Mesenchymal stem cell (in vitro differentiated cells and primary cell): ENCODE data around the gene OR2AG2.
A peak's percentile ranks its signal among the peaks of the same experiment; 100 is the strongest.

ENCODE experiments used
- DNase-seq: peaks from one replicate; pipeline ENCODE4 v3.0.0-alpha.2; 2013
- H2AFZ ChIP-seq: one replicate; pipeline ENCODE4 v1.6.1; 2013; ENCODE audit warnings: low read depth, mild to moderate bottlenecking, control low read depth, inconsistent platforms, low read length, moderate library complexity
- H2AK5ac ChIP-seq: 2 replicates; pipeline ENCODE4 v1.6.1; 2013; ENCODE audit warnings: low read length, moderate library complexity, mild to moderate bottlenecking, inconsistent platforms; ENCODE audit not compliant: severe bottlenecking
- H2BK120ac ChIP-seq: one replicate; pipeline ENCODE4 v1.6.1; 2013; ENCODE audit warnings: low read depth, mild to moderate bottlenecking, inconsistent platforms, low read length, moderate library complexity
- H2BK12ac ChIP-seq, 2 experiments: one replicate each; pipeline ENCODE4 v1.6.1; 2013; ENCODE audit warnings: inconsistent platforms in 2 of 2, low read length in 2 of 2, mild to moderate bottlenecking in 2 of 2, moderate library complexity in 2 of 2, control low read depth in 1 of 2
- H2BK15ac ChIP-seq: one replicate; pipeline ENCODE4 v1.6.1; 2013; ENCODE audit warnings: mild to moderate bottlenecking, low read depth, inconsistent platforms; ENCODE audit not compliant: poor library complexity, severe bottlenecking
- H2BK5ac ChIP-seq: 2 replicates; pipeline ENCODE4 v1.6.1; 2013; ENCODE audit warnings: low read depth, mild to moderate bottlenecking, low read length, control low read depth, inconsistent platforms; ENCODE audit not compliant: poor library complexity, severe bottlenecking
- H3K14ac ChIP-seq, 2 experiments: one replicate each; pipeline ENCODE4 v1.6.1; 2013; ENCODE audit warnings: inconsistent platforms in 2 of 2, low read length in 2 of 2, control low read depth in 1 of 2, mild to moderate bottlenecking in 1 of 2, moderate library complexity in 1 of 2
- H3K18ac ChIP-seq, 2 experiments: one replicate each; pipeline ENCODE4 v1.6.1; 2013; ENCODE audit warnings: inconsistent platforms in 2 of 2, low read length in 2 of 2, control low read depth in 1 of 2, low read depth in 1 of 2, mild to moderate bottlenecking in 1 of 2
- H3K23ac ChIP-seq, 2 experiments: one replicate each; pipeline ENCODE4 v1.6.1; 2013; ENCODE audit warnings: inconsistent platforms in 2 of 2, low read length in 2 of 2, mild to moderate bottlenecking in 2 of 2, moderate library complexity in 2 of 2, control low read depth in 1 of 2
- H3K27ac ChIP-seq: 2 replicates; pipeline ENCODE4 v1.5.1; 2013; ENCODE audit warnings: mild to moderate bottlenecking, moderate library complexity, low read length, control low read depth, inconsistent platforms; ENCODE audit not compliant: poor library complexity, severe bottlenecking
- H3K27me3 ChIP-seq, 2 experiments: 2 replicates each; pipeline versions ENCODE4 v1.6.1 to v1.7.0; 2013; ENCODE audit warnings: low read length in 2 of 2, mild to moderate bottlenecking in 2 of 2, moderate library complexity in 2 of 2, control low read depth in 1 of 2, inconsistent platforms in 1 of 2; ENCODE audit not compliant: control insufficient read depth in 1 of 2, insufficient read depth in 1 of 2
- H3K36me3 ChIP-seq, 2 experiments: 2 replicates each; pipeline versions ENCODE4 v1.6.1 to v1.7.0; 2013; ENCODE audit warnings: low read length in 2 of 2, control low read depth in 1 of 2, inconsistent platforms in 1 of 2, low read depth in 1 of 2, mild to moderate bottlenecking in 1 of 2; ENCODE audit not compliant: insufficient read depth in 2 of 2, control insufficient read depth in 1 of 2
- H3K4ac ChIP-seq, 2 experiments: one replicate each; pipeline ENCODE4 v1.6.1; 2013; ENCODE audit warnings: inconsistent platforms in 2 of 2, low read length in 2 of 2, mild to moderate bottlenecking in 2 of 2, moderate library complexity in 2 of 2, control low read depth in 1 of 2, low read depth in 1 of 2
- H3K4me1 ChIP-seq: 2 replicates; pipeline ENCODE4 v1.6.1; 2013; ENCODE audit warnings: low read depth, low read length, control low read depth; ENCODE audit not compliant: control insufficient read depth, insufficient read depth
- H3K4me2 ChIP-seq: 2 replicates; pipeline ENCODE4 v1.6.1; 2013; ENCODE audit warnings: low read length, mild to moderate bottlenecking, inconsistent platforms; ENCODE audit not compliant: poor library complexity, severe bottlenecking
- H3K4me3 ChIP-seq, 2 experiments: 2 replicates each; pipeline versions ENCODE4 v1.5.1 to v1.7.0; 2013; ENCODE audit warnings: low read length in 2 of 2, mild to moderate bottlenecking in 2 of 2, control low read depth in 1 of 2, low read depth in 1 of 2; ENCODE audit not compliant: insufficient read depth in 1 of 2
- H3K79me1 ChIP-seq: replicated peaks from 2 replicates; pipeline ENCODE4 v1.6.1; 2013; ENCODE audit warnings: mild to moderate bottlenecking, control low read depth, low read length, inconsistent platforms; ENCODE audit not compliant: poor library complexity, severe bottlenecking
- H3K9ac ChIP-seq: 2 replicates; pipeline ENCODE4 v1.7.0; 2013; ENCODE audit warnings: mild to moderate bottlenecking, low read length, moderate library complexity
- H3K9me3 ChIP-seq: 2 replicates; pipeline ENCODE4 v1.7.0; 2013; ENCODE audit warnings: mild to moderate bottlenecking, low read length; ENCODE audit not compliant: control insufficient read depth
- H4K8ac ChIP-seq: one replicate; pipeline ENCODE4 v1.6.1; 2013; ENCODE audit warnings: inconsistent platforms, mild to moderate bottlenecking, low read length, moderate library complexity
- H4K91ac ChIP-seq: one replicate; pipeline ENCODE4 v1.6.1; 2013; ENCODE audit warnings: mild to moderate bottlenecking, low read length, inconsistent platforms
- WGBS: methylation state at CpG from one replicate; pipeline ENCODE4 v1.1.7; 2013; ENCODE audit warnings: mixed read lengths; 5-methylcytosine and 5-hydroxymethylcytosine counted together

Gene OR2AG2

DNA sequence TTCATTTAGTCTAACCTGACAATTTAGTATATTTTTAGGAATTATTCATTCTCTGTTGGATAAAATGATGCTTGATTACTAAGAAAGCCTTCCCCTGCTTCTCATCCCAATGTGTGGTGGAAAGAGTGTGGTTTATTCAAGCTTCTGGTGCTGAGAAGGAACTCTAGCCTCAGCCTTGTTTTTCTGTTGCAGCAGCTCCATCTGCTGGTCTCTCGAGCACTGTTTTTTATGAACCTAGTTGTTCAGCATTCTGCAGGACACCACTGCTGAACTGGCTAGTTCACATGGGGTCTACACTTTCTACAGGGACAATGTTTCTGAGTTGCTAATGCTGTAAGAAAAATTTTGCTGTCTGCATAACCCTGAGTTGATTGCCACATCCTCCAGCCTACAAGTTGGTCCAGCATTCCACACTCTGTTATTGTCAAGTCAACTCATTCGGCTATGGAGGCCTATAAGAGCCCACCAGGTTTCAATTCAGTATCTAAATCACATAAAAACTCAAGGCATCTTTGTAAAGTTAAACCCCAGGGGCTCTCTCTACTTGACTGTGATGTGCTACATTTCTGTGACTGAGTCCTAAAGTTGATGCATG, 14.3 kb downstream of the OR2AG2 start:
- Histone ChIP-seq H3K27me3 (no peaks in the 10 kb centered on the region), H4K91ac (no peak overlapping the region), H3K4ac (no peak overlapping the region), H3K36me3 (no peaks in the 10 kb centered on the region), H2BK12ac (no peak overlapping the region), H3K4me2 (no peak overlapping the region), H3K23ac (no peak overlapping the region), H2BK15ac (no peak overlapping the region), H3K4me3 (no peak overlapping the region), H3K14ac (no peak overlapping the region), H2AFZ (no peak overlapping the region), H3K9me3 (no peaks in the 10 kb centered on the region), H2BK120ac (no peak overlapping the region), H3K18ac (no peak overlapping the region), H3K27ac (no peak overlapping the region), H4K8ac (no peak overlapping the region), H2AK5ac (no peak overlapping the region), H3K9ac (no peak overlapping the region), H2BK5ac (no peak overlapping the region), H3K79me1 (no peaks in the 10 kb centered on the region), H3K4me1 (no peaks in the 10 kb centered on the region)
- peak; percentile 62 for DNase-seq
- 0% methylated on average over 1 of the region's 2 CpGs for whole genome bisulfite sequencing

DNA sequence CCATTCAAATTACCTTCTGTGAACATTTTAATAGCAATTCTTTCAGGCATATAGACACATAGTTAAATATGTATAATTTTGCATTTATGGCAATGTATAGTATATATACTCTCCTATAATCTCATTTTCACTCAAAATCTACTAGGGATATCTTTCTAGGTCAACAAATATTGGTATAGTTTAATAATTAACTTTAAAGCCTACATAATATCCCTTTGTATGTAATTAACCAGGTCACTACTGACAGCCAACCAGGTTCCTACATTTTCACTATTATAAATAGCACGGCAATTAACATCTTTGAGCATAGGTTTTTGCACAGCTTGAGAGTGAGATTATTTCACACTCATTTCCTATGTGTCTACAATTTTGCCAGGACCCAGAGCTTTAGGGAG, 15.8 kb downstream of the OR2AG2 start:
- Histone ChIP-seq H3K27me3 (peaks cover 0 to 2% of the 10 kb centered on the region in 2 experiments), H3K9me3 (no peaks in the 10 kb centered on the region), H3K4me2 (no peak overlapping the region), H4K91ac (no peak overlapping the region), H3K9ac (no peak overlapping the region), H2AK5ac (no peak overlapping the region), H3K23ac (no peak overlapping the region), H2AFZ (no peak overlapping the region), H4K8ac (no peak overlapping the region), H2BK120ac (no peak overlapping the region), H3K4me1 (no peaks in the 10 kb centered on the region), H3K36me3 (no peaks in the 10 kb centered on the region), H3K27ac (no peak overlapping the region), H3K4me3 (no peak overlapping the region), H3K14ac (no peak overlapping the region), H3K79me1 (no peaks in the 10 kb centered on the region), H2BK5ac (no peak overlapping the region), H3K18ac (no peak overlapping the region), H3K4ac (no peak overlapping the region), H2BK12ac (no peak overlapping the region), H2BK15ac (no peak overlapping the region)
- no peak for DNase-seq
- 100% methylated on average over 1 of the region's 1 CpG for WGBS

DNA sequence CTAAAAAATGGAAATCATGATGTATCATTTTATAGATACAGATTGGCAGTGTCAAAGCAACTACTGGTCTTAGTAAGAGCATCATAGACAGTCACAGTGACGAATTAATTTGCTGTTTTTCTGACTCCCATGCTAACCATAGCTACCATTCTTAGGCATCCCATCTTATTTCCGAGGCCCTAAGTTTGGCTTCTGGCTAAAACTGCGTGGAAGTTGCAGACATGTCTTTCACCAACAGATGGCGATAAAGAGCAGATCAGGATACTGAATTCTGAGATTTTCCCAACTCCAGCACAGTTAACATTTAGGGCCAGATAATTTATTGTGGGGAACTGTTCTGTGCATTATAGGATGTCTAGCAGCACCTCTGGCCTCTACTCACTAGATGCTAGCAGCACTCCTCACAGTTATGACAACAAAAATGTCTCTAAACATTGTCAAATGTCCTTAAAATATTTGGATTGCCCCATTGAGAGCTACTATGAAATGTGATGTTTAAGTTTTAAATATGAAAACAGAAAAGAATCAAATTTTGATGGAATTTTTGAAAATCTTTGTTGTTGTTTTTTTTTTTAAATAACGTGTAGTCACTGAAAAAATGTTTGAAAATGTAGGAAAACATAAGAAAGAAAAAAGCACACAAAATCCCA, 16.3 kb downstream of the OR2AG2 start:
- Histone ChIP-seq H3K14ac (no peak overlapping the region), H2BK15ac (no peak overlapping the region), H3K9me3 (no peaks in the 10 kb centered on the region), H2BK120ac (no peak overlapping the region), H2BK5ac (no peak overlapping the region), H3K23ac (no peak overlapping the region), H3K4ac (no peak overlapping the region), H2AFZ (no peak overlapping the region), H3K18ac (no peak overlapping the region), H3K27ac (no peak overlapping the region), H3K9ac (no peak overlapping the region), H3K79me1 (no peaks in the 10 kb centered on the region), H4K8ac (no peak overlapping the region), H3K4me2 (no peak overlapping the region), H3K27me3 (peaks cover 0 to 5% of the 10 kb centered on the region in 2 experiments), H3K36me3 (no peaks in the 10 kb centered on the region), H2BK12ac (no peak overlapping the region), H2AK5ac (no peak overlapping the region), H3K4me1 (no peaks in the 10 kb centered on the region), H4K91ac (no peak overlapping the region), H3K4me3 (no peak overlapping the region)
- peak; percentile 41 for DNase-seq
- 3% methylated on average over 3 of the region's 5 CpGs for WGBS

DNA sequence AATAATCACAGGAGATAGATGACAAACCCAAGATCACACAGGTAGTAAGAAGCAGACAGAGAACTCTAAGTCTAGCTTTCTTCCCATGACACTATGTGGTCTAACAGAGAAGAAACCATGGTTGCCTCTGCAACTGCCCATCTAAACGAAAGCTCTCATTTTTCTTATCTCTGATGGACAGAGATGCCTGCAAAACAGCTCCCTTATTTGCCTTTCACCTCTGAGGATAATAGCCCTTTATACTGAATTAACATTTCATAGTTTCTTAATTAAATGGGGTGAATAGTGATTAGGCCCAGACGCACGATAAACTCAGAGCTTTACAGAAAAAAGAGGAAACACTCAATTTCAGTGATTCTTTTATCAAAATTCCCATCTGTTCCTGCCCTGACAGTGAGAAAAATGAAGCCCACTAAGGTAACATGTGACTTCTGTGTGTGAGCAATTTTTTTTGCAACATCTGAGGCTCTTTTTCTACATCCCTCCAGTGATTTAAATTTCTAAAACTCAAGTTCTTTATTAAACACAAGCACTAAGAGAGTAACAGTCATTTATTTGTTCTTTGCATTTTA, 24.6 kb downstream of the OR2AG2 start:
- Histone ChIP-seq H3K4me3 (no peak overlapping the region), H3K36me3 (no peaks in the 10 kb centered on the region), H2BK12ac (no peak overlapping the region), H2AFZ (no peak overlapping the region), H3K79me1 (no peaks in the 10 kb centered on the region), H4K91ac (no peak overlapping the region), H2BK120ac (no peak overlapping the region), H3K27me3 (peaks cover 0 to 5% of the 10 kb centered on the region in 2 experiments), H3K27ac (no peak overlapping the region), H2AK5ac (no peak overlapping the region), H3K23ac (no peak overlapping the region), H3K9me3 (no peaks in the 10 kb centered on the region), H3K4me1 (no peaks in the 10 kb centered on the region), H3K4ac (no peak overlapping the region), H3K18ac (no peak overlapping the region), H2BK15ac (no peak overlapping the region), H3K4me2 (no peak overlapping the region), H4K8ac (no peak overlapping the region), H3K14ac (no peak overlapping the region), H3K9ac (no peak overlapping the region), H2BK5ac (no peak overlapping the region)
- WGBS: 88% methylated on average over 1 of the region's 3 CpGs
- no peak for DNase-seq
